GM20000 (cell line): ENCODE results near the gene AGTR1.

Experiments
- DNase-seq: peaks from one replicate; pipeline ENCODE4 v3.0.0; 2012; ENCODE audit warnings: low spot score
- CTCF ChIP-seq: IDR thresholded peaks from 2 replicates; pipeline ENCODE4 v1.5.1; 2012; ENCODE audit warnings: mild to moderate bottlenecking, control low read depth; ENCODE audit errors: extremely low read depth, missing control alignments

The AGTR1 gene

GRCh38 chr3:148790851-148791735 lies 93.4 kb downstream of the AGTR1 start:
- TF ChIP-seq CTCF, result no peak
- no peak for DNase-seq

GRCh38 chr3:148791920-148792319 lies 94.2 kb downstream of the AGTR1 start:
- no peak for DNase-seq
- no peak for TF ChIP-seq CTCF

- no peak for TF ChIP-seq CTCF
- DNase-seq, result no peak
Measured at GRCh38 chr3:148792516-148792915, 94.8 kb downstream of the AGTR1 start.
